Measurements from ENCODE around the gene PRDX1. TPM values are rescaled to one million over a fixed set of nuclear protein-coding genes. Genes with fewer than 3 reads are reported as not detected.
A peak's percentile ranks its signal among the peaks of the same experiment; 100 is the strongest.

The PRDX1 gene
- total and polyA plus RNA-seq, 2 of the 13 experiments (the other 11 are each of a cell fraction or from before 2014, with no cell fraction given), result 761 to 1,898 TPM

DNA sequence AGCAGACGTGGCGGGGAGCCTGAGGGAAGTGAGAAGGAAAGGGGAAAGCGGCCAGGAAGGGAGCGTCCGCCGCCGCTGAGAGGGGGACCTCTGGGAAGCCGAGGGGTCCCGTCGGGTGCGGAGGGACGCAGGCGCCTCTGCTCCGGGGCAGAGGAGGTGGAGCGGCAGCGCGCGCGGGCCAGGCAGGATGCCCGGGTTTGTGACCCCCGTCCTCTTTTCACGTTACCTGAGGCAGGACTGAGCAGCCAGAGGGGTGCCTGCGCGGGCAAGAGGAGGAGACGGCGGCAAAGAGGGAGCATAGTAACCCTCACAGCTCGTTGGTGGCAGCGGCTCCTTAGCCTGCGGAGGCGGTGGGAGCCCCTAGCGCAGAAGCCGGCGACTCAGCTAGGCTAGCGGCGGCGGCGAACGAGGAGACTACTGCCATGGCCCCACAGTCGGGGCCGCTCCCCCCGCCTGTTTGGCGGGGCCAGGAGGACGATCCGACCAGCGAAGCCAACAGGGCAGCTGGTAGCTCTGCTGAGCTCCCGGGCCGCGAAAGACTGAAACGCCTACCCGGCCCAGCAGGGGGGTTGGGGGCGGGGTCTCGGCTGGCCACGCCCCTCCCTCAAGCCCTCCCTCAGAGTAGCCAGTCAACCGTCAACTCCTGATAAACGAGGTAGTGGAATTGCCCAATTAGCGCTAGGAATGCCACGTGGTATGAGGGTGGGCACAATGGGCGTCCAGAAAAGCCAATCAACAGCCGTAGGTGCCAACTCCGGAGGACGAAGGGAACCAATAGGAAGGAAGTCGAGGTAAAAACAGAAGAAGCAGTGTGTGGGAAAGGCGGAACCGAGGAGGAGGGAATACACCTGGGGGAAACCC is 30.8 kb downstream of the PRDX1 start, which contains the start of gene TESK2 (continued):
- TF ChIP-seq HBP1 (CRISPR knock-in tag; IDR thresholded peaks at IDR 0.05; ENCODE audit: low read depth), result no peak; the same call in 1 of the 2 replicates
- TF ChIP-seq TBX3 (IDR thresholded peaks at IDR 0.05; ENCODE audit: borderline replicate concordance), result no peak
- no peak for TF ChIP-seq ZNF318 (CRISPR knock-in tag; IDR thresholded peaks at IDR 0.05)
- peak; percentile 47; the same call in 1 of the 2 replicates for TF ChIP-seq ZNF691 (CRISPR knock-in tag; IDR thresholded peaks at IDR 0.05; ENCODE audit: borderline replicate concordance, low read depth)
- TF ChIP-seq ZNF512 (CRISPR knock-in tag; IDR thresholded peaks at IDR 0.05), result no peak
- 0 out of 2 replicates have a peak, but pooled peaks have one; percentile 32 for TF ChIP-seq ZIK1 (CRISPR knock-in tag; IDR thresholded peaks at IDR 0.05; ENCODE audit: borderline replicate concordance, low read depth)
- TF ChIP-seq, protein P1, sequence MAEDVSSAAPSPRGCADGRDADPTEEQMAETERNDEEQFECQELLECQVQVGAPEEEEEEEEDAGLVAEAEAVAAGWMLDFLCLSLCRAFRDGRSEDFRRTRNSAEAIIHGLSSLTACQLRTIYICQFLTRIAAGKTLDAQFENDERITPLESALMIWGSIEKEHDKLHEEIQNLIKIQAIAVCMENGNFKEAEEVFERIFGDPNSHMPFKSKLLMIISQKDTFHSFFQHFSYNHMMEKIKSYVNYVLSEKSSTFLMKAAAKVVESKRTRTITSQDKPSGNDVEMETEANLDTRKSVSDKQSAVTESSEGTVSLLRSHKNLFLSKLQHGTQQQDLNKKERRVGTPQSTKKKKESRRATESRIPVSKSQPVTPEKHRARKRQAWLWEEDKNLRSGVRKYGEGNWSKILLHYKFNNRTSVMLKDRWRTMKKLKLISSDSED (CRISPR knock-in tag; IDR thresholded peaks at IDR 0.05), result no peak
- peak; percentile 82 for TF ChIP-seq MXD3 (CRISPR knock-in tag; IDR thresholded peaks at IDR 0.05)
- TF ChIP-seq ZNF580 (CRISPR knock-in tag; IDR thresholded peaks at IDR 0.05; ENCODE audit: borderline replicate concordance, low read depth), result peak; percentile 91; the same call in 1 of the 2 replicates

All from HepG2 (cell line).